Measurements from ENCODE around the gene LIFR.
"Not testable (repeated sequence)": the region's sequence is repeated elsewhere in the genome, so short reads cannot be mapped to it uniquely, and the experiment has no call there.

The LIFR gene

GRCh38 chr5:38546691-38547146, 9.7 kb downstream of the LIFR start:
- no peak for DNase-seq (ENCODE audit: low read depth)

DNA sequence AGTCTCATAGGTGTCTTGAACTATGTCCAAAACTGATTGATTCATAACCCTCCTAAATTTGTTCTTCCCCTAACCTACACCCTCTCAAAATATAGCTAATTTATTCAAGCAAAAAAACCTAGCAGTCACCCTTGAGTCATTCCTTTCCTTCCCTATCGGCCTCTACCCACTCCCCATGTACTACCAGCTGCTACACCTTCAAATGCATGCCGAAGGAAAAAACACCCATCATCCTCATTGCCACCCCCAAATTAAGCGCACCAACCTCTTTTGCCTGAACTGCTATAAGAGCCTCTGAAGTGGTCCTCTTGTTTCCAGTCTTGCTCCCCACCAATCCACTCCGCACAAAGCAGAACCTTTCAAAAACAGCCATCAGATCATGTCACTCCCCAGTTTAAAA, 12.6 kb downstream of the LIFR start:
- no peak for DNase-seq (ENCODE audit: low read depth)

DNA sequence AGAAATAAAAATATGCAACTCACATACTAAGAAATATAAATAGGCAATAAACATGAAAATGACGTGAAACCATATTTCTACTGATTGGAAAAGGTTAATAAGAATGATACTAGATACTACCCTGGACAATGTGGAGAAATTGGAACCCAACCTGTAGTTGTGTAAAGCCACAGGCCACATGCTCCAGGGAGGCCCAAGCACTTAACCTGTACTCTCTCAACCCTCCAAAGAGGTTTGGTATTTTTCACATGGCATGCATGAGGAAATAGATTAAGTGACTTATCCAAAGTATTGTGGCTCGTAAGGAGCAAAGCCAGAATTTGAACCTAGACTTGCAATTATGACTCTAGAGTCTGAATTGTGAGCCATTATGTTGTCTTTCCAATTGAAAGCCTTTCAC, 13.4 kb downstream of the LIFR start:
- no peak for DNase-seq (ENCODE audit: low read depth)

DNA sequence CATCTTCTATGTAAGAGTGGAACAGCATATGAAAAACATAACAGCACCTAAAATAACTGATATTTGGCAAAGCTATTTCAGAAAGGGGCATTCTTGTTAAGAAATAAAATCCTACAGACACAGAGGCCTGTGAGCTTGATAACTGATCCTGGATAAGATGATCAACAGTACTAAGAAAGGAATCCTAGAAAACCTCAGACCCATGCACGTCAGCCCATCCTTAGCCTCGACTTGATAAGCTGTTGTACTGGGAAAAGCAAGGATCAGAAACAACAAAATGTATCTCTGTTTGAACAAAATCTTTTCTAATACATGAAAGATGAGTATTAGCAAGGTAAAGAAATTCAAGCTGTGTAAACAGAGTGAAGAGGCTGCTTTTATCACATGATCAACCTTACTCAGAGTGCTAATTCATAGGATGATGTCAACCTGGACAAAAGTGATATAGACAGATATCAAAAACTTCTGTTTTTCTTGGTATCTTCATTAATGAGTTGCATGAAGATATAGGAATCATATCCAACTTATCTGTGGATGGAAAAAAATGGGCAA, 15.2 kb downstream of the LIFR start:
- DNase-seq (ENCODE audit: low read depth): no peak

DNA sequence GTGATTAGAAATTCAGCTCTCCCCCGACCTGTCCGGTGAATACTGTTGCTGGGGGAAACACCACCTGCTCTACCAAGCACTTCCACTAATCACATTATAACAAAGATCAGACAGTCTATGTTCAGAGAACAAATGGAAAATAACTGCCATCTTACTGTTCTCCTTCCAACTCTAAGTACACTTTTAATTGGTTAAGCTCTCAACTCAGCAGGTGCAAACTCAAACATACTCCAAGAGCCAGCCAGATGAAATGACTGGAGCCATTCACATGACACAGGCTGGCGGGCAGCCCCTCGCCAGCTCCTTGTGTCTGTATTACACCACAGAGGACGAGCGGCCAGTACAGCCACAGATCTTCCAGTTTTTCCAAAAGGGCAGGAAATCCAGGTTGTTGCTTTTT, 16.1 kb downstream of the LIFR start:
- DNase-seq (ENCODE audit: low read depth): no peak

- no peak for DNase-seq (ENCODE audit: low read depth)
Observed at GRCh38 chr5:38538161-38538560, 18.3 kb downstream of the LIFR start.

GRCh38 chr5:38537505-38537904, 18.9 kb downstream of the LIFR start:
- no peak for DNase-seq (ENCODE audit: low read depth)

GRCh38 chr5:38536968-38537367, 19.5 kb downstream of the LIFR start:
- DNase-seq (ENCODE audit: low read depth): no peak

- no peak for DNase-seq (ENCODE audit: low read depth)
Observed at GRCh38 chr5:38535845-38536244, 20.6 kb downstream of the LIFR start.

DNA sequence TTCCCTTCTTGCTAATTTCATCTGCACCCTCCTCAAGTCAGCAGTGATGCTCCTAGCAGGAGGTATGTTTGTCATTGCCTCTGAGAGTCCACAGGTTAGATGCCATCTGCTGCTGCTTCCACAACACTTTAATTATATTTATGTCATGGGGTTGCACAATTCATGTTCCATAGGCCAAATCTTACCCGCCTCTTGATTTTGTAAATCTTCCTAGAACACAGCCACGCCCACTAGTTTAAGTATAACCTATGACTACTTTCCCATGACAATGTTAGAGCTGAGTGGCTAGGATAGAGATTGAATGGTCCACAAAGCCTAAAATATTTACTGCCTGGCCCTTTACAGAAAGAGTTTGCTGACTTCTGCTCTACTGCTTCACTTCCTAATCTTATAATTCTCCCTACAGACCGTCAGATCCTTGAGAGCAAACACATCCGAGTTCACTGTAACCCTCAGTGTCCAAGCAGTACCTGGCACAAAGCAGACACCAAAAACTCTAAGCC, 21.1 kb downstream of the LIFR start:
- no peak for DNase-seq (ENCODE audit: low read depth)

- DNase-seq (ENCODE audit: low read depth): no peak
Observed at GRCh38 chr5:38534156-38534453, 22.3 kb downstream of the LIFR start.

- no peak for DNase-seq (ENCODE audit: low read depth)
Observed at GRCh38 chr5:38533286-38534155, 22.9 kb downstream of the LIFR start.

DNA sequence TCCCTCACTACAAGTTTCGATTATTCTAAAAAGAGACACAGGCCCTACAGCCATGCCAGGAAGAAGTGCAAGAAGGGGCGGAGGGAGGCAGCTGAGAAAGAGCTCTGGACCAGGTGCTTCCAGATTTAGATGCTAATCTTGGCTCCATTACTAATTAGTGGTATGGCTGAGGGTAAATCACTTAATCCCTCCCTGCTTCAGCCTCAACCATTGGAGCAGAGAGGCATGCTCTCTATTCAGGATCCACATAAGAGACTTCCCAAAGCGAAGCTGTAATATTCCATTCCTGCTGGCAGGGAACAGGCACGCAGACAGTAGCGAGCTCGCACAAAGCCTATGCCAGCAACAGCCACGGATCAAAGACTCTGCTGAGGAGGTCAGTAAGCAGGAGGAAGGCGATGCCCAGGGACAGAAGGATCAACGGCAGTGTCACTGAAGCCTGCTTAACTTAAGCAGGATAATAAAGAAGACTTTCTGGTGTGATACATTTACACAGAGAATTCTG, 24.2 kb downstream of the LIFR start:
- DNase-seq (ENCODE audit: low read depth): no peak

DNA sequence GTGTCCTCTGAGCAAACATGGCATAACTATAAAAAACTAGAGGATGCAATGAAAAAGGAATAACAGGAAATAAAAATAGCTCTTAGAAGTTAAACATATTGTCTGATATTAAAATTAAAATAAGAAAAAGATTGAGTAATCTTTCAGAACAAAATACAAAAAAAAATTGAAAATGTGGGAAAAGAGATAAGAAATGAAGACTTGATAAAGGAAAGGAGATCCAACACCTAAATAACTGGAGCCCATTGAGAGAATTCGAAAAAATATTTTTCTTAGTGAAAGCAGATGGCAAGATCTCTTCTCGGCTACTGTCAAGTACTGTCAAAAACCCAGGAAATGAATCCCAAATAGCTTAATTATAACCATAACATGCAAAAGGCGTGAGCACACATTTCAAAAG, 24.9 kb downstream of the LIFR start:
- DNase-seq (ENCODE audit: low read depth): no peak

DNA sequence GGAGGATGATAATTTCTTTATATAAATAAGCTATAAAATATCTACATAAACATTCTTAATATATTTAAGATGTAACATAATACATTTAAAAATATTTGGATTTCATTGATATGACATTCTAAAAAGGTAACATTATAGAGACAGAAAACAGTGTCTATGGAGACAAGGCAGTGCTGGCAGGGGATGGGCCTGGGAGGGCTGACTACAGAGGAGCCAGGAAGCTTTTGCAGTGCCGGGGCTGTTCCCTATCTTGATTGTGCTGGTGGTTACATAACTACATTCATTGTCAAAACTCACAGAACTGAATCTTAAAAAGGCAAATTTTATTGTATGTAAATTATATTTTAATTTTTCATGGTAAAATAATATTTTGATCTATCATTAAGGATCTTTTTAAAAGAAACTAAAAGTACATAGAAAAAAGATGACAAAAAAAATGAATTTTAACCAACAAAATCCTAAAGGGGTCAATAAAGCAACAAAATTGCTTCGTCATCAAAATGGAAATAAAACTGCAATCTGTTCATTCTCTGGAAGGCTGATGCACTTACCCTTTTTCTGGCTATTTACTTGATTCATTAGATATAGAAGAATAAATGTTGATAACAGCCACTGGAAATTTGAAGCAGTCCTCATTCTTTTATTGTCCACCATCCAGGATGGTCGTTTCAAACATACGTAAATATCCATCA, 26.3 kb downstream of the LIFR start:
- DNase-seq (ENCODE audit: low read depth): no peak

DNA sequence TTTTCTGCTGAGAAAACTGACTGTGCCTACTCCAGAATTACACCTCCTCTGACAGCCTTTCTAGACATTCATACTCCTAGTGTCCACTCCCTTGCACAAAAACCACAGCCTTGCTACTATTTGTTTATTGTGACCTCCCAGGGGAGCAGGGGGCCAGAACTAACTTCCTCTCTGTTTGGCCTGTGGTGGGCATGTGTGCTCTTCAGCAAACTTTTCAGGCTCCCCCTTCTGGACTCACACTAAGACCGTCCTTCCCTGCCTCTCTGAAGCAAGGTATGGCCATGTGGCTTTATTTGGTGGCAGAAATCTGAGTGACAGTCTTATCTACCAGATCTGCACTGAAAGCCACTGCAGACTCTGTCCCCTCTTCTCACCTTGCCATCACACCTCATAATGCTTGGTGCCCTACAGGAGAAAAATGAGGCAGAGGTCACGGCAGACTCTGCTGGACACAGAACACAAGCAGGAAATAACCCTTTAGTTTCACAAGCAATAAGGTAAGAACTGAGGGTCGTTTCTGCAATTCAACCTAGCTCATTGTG, 28.2 kb downstream of the LIFR start:
- no peak for DNase-seq (ENCODE audit: low read depth)

- no peak for DNase-seq (ENCODE audit: low read depth)
Observed at GRCh38 chr5:38527475-38527874, 29.0 kb downstream of the LIFR start.

DNA sequence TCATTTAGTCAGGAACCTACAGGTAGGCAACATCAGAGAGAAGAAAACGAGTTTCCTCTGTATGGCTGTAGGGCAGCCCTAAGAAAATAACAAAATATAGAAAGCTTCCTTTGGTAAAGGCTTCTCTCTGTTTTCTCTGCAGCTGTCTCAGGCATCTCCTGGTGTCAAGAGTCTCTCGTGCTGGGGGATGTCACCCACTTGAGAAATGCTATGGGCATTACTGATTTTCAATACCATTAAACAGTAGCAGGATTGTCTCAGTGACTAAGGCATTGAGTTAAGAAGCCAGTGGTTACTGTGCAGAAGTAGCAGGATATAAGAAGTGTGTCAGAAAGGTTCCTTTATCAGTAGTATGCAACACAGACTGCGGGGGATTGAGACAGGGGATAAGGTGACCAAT, 32.4 kb downstream of the LIFR start:
- DNase-seq (ENCODE audit: low read depth): no peak

DNA sequence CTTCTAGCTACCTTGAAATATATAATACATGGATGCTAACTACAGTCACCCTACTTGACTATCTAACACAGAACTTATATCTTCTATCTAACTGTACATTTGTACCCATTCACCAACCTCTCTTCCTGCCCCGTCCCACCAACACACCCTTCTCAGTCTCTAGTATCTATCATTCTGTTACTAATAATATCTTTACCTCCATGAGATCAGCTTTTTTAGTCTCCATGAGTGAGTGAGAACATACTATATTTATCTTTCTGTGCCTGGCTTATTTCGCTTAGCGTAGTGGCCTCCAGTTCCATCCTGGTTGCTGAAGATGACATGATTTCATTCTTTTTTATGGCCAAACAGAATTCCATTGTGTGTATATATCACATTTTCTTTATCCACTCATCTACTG, 37.0 kb downstream of the LIFR start:
- no peak for DNase-seq (ENCODE audit: low read depth)

DNA sequence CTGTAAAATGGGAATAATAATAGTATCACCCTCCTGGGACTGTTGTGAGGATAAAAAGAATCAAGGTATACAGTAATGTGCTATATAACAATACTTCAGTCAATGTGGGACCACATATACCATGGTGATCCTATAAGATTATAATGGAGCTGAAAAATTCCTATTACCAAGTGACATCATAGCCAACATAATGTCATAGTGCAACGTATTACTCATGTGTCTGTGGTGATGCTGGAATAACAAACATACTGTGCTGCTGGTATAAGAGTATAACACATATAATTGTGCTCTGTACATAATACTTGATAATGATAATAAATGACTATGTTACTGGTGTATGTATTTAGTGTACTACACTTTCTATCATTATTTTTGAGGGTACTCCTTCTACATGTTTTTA, 38.1 kb downstream of the LIFR start:
- DNase-seq (ENCODE audit: low read depth): no peak

GRCh38 chr5:38516649-38517048, 39.8 kb downstream of the LIFR start:
- not testable (repeated sequence) for DNase-seq (ENCODE audit: low read depth)

GRCh38 chr5:38515646-38516045, 40.8 kb downstream of the LIFR start:
- no peak for DNase-seq (ENCODE audit: low read depth)

GRCh38 chr5:38515092-38515491, 41.4 kb downstream of the LIFR start:
- no peak for DNase-seq (ENCODE audit: low read depth)
